Measurements from ENCODE around the gene PCDHA5. TPM values are rescaled to one million over a fixed set of nuclear protein-coding genes. Genes with fewer than 3 reads are reported as not detected.
"Not testable (repeated sequence)": the region's sequence is repeated elsewhere in the genome, so short reads cannot be mapped to it uniquely, and the experiment has no call there.

The PCDHA5 gene
- total RNA-seq, 1 experiment from 2014 or later: not detected

DNA sequence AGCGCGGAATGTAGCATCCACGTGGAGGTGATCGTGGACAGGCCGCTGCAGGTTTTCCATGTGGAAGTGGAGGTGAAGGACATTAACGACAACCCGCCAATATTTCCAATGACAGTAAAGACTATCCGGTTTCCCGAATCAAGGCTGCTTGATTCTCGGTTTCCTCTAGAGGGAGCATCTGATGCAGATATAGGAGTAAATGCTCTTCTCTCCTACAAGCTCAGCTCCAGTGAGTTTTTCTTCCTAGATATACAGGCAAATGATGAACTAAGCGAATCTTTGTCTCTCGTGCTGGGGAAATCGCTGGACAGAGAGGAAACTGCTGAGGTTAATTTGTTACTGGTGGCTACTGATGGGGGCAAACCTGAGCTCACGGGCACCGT, 26.2 kb upstream of the PCDHA5 start:
- no peak overlapping the region for H3K27ac Mint-ChIP-seq (ENCODE audit: unreplicated experiment)
- H3K4me3 Mint-ChIP-seq (ENCODE audit: unreplicated experiment): no peak overlapping the region
- H3K27me3 Mint-ChIP-seq (ENCODE audit: insufficient read depth, unreplicated experiment): no peaks in the 10 kb centered on the region
- POLR2A ChIA-PET: no interaction called here
- peak in 1 of 2 experiments; percentile 12 for DNase-seq
- intact Hi-C loops (cut with micrococcal nuclease; ENCODE audit: unreplicated experiment): no loop called here
- BruUV-seq (replicated peaks): no TSS peak
- H3K4me1 Mint-ChIP-seq (ENCODE audit: low read depth, unreplicated experiment): no peaks in the 10 kb centered on the region
- H3K4me3 ChIP-seq (ENCODE audit: low read depth, low read length): no peak overlapping the region
- TF ChIP-seq, protein P1, sequence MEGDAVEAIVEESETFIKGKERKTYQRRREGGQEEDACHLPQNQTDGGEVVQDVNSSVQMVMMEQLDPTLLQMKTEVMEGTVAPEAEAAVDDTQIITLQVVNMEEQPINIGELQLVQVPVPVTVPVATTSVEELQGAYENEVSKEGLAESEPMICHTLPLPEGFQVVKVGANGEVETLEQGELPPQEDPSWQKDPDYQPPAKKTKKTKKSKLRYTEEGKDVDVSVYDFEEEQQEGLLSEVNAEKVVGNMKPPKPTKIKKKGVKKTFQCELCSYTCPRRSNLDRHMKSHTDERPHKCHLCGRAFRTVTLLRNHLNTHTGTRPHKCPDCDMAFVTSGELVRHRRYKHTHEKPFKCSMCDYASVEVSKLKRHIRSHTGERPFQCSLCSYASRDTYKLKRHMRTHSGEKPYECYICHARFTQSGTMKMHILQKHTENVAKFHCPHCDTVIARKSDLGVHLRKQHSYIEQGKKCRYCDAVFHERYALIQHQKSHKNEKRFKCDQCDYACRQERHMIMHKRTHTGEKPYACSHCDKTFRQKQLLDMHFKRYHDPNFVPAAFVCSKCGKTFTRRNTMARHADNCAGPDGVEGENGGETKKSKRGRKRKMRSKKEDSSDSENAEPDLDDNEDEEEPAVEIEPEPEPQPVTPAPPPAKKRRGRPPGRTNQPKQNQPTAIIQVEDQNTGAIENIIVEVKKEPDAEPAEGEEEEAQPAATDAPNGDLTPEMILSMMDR (IDR thresholded peaks at IDR 0.05; ENCODE audit: insufficient read depth in 1 of 2, low read depth in 1 of 2, low read length in 1 of 2, severe bottlenecking in 1 of 2, unreplicated experiment in 1 of 2): no peak
- peaks cover 16% of the 10 kb centered on the region for H3K9me3 Mint-ChIP-seq (ENCODE audit: unreplicated experiment)
- CTCF ChIA-PET: no interaction called here
- no peaks in the 10 kb centered on the region for H3K27me3 ChIP-seq (replicated peaks; ENCODE audit: control insufficient read depth, insufficient read depth, low read length)
- no peaks in the 10 kb centered on the region for H3K36me3 ChIP-seq (ENCODE audit: control insufficient read depth, insufficient read depth, low read length)
- H3K9me3 ChIP-seq: peaks cover 3% of the 10 kb centered on the region; the same call in 1 of the 2 replicates
- H3K36me3 Mint-ChIP-seq (ENCODE audit: insufficient read depth, unreplicated experiment): no peaks in the 10 kb centered on the region
- H3K4me1 ChIP-seq: no peaks in the 10 kb centered on the region

DNA sequence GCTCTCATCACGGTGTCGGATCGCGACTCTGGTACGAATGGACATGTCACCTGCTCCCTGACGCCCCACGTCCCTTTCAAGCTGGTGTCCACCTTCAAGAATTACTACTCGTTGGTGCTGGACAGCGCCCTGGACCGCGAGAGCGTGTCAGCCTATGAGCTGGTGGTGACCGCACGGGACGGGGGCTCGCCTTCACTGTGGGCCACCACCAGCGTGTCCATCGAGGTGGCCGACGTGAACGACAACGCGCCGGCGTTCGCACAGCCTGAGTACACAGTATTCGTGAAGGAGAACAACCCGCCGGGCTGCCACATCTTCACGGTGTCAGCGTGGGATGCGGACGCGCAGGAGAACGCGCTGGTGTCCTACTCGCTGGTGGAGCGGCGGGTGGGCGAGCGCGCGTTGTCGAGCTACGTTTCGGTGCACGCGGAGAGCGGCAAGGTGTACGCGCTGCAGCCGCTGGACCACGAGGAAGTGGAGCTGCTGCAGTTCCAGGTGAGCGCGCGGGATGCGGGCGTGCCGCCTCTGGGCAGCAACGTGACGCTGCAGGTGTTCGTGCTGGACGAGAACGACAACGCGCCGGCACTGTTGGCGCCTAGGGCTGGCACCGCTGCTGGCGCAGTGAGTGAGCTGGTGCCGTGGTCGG, 25.2 kb upstream of the PCDHA5 start:
- H3K4me3 Mint-ChIP-seq (ENCODE audit: unreplicated experiment); CTCF ChIA-PET; intact Hi-C loops (cut with micrococcal nuclease; ENCODE audit: unreplicated experiment); H3K27ac Mint-ChIP-seq (ENCODE audit: unreplicated experiment); H3K27me3 ChIP-seq (replicated peaks; ENCODE audit: control insufficient read depth, insufficient read depth, low read length); POLR2A ChIA-PET; H3K36me3 ChIP-seq (ENCODE audit: control insufficient read depth, insufficient read depth, low read length); H3K27me3 Mint-ChIP-seq (ENCODE audit: insufficient read depth, unreplicated experiment); H3K4me3 ChIP-seq (ENCODE audit: low read depth, low read length); DNase-seq; H3K4me1 ChIP-seq; BruUV-seq (replicated peaks); H3K4me1 Mint-ChIP-seq (ENCODE audit: low read depth, unreplicated experiment); H3K36me3 Mint-ChIP-seq (ENCODE audit: insufficient read depth, unreplicated experiment); H3K9me3 ChIP-seq: not testable (repeated sequence)
- H3K9me3 Mint-ChIP-seq (ENCODE audit: unreplicated experiment): peaks cover 16% of the 10 kb centered on the region

GRCh38 chr5:140796718-140797095, 24.7 kb upstream of the PCDHA5 start:
- TF ChIP-seq, protein P1 (IDR thresholded peaks at IDR 0.05; ENCODE audit: insufficient read depth in 1 of 2, low read depth in 1 of 2, low read length in 1 of 2, severe bottlenecking in 1 of 2, unreplicated experiment in 1 of 2): no peak
- POLR2A ChIA-PET: no interaction called here

More at GRCh38 chr5:140796718-140797095, 24.7 kb upstream of the PCDHA5 start:
- no TSS peak for BruUV-seq (replicated peaks)
- Mint-ChIP-seq H3K4me3 (ENCODE audit: unreplicated experiment) (no peak overlapping the region), H3K36me3 (ENCODE audit: insufficient read depth, unreplicated experiment) (no peaks in the 10 kb centered on the region), H3K27me3 (ENCODE audit: insufficient read depth, unreplicated experiment) (no peaks in the 10 kb centered on the region), H3K27ac (ENCODE audit: unreplicated experiment) (no peak overlapping the region), H3K4me1 (ENCODE audit: low read depth, unreplicated experiment) (no peaks in the 10 kb centered on the region), H3K9me3 (ENCODE audit: unreplicated experiment) (peaks cover 16% of the 10 kb centered on the region)
- no peak for DNase-seq
- Histone ChIP-seq H3K27me3 (replicated peaks; ENCODE audit: control insufficient read depth, insufficient read depth, low read length) (no peaks in the 10 kb centered on the region), H3K4me1 (no peaks in the 10 kb centered on the region), H3K36me3 (ENCODE audit: control insufficient read depth, insufficient read depth, low read length) (no peaks in the 10 kb centered on the region), H3K4me3 (ENCODE audit: low read depth, low read length) (no peak overlapping the region), H3K9me3 (peaks cover 3% of the 10 kb centered on the region; the same call in 1 of the 2 replicates)
- intact Hi-C loops (cut with micrococcal nuclease; ENCODE audit: unreplicated experiment): no loop called here
- CTCF ChIA-PET: no interaction called here

All from Caco-2 (cell line).